ENCODE data around the gene NEB.
"Not testable (repeated sequence)": the region's sequence is repeated elsewhere in the genome, so short reads cannot be mapped to it uniquely, and the experiment has no call there.

The NEB gene

GRCh38 chr2:151728804-151729414 is 5.4 kb downstream of the NEB start:
- Mint-ChIP-seq H3K4me1 (ENCODE audit: low read depth) (peaks cover 9% of the 10 kb centered on the region), H3K4me3 (no peak overlapping the region), H3K27me3 (no peaks in the 10 kb centered on the region), H3K27ac (no peak overlapping the region), H3K9me3 (no peaks in the 10 kb centered on the region), H3K36me3 (ENCODE audit: low read depth) (no peaks in the 10 kb centered on the region)

DNA sequence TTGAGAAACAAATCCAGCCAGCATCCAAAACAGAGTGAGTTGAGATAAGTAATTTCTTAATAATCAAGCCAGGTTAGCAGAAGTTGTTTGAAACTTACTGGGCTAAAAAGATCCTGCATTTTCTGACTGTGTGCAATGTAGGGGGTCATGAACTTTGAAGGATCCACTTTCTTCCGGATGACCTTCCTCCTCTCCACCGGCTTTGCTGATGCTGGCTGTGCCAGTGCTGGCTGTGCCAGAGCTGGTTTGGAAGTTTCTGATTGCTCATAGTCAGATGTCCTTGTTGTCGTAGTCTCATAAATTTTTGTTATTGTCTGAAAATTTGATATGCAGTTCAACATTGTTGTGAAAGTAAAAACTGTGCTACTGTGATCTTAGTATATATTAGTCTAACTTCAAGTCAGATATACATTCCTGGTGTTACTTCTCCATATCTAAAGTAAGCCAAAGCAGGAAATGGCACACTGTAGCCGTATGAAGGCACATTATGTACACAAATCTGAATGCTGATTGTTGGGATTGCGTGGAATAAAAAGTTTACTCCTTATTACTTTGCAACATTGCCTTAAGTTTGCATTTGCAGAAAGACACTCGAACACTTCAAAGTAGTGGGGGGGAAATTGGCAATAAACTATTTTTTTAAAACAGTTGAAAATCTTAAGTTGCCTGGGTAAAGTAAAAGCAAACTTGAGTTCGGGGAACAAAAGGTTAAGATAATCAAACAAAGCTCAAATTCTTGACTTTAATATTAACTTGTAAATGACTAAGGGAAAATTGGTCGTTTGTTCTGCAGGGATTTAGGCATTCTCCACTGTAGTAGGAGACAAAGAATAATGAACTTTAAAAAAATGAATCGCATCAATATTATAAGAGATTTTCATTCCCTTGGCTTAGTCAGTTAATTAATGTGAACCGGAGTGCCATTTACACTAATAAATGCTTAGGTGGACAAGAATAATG is 6.4 kb downstream of the NEB start:
- Mint-ChIP-seq H3K27me3 (no peaks in the 10 kb centered on the region), H3K36me3 (ENCODE audit: low read depth) (no peaks in the 10 kb centered on the region), H3K9me3 (no peaks in the 10 kb centered on the region)

DNA sequence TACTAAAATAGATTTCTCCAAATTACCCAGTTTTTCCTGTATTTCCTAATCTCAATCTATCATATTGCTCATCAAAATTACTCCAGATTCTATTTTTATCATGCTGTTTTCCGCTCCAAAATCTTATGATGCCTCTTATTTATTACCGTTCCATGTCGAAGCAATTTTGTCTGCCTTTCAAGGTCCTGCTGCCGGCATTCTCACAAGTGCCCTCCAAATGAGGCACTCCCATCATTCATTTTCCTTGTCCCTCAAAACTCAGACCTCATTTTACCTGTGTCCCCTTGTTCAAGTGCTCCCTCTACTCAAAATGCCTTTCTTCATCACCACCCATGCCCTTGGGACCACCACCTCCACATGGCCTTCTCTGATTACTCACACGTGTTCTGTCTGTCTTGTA is 13.1 kb downstream of the NEB start:
- H3K4me1 Mint-ChIP-seq (ENCODE audit: low read depth): no peaks in the 10 kb centered on the region
- no peak overlapping the region for H3K4me3 Mint-ChIP-seq
- no peaks in the 10 kb centered on the region for H3K27me3 Mint-ChIP-seq
- no peaks in the 10 kb centered on the region for H3K9me3 Mint-ChIP-seq
- H3K27ac Mint-ChIP-seq: no peak overlapping the region
- no peaks in the 10 kb centered on the region for H3K36me3 Mint-ChIP-seq (ENCODE audit: low read depth)

More for the DNA sequence above, 6.4 kb downstream of the NEB start:
- H3K4me3 Mint-ChIP-seq: no peak overlapping the region
- peaks cover 9% of the 10 kb centered on the region for H3K4me1 Mint-ChIP-seq (ENCODE audit: low read depth)
- H3K27ac Mint-ChIP-seq: no peak overlapping the region

DNA sequence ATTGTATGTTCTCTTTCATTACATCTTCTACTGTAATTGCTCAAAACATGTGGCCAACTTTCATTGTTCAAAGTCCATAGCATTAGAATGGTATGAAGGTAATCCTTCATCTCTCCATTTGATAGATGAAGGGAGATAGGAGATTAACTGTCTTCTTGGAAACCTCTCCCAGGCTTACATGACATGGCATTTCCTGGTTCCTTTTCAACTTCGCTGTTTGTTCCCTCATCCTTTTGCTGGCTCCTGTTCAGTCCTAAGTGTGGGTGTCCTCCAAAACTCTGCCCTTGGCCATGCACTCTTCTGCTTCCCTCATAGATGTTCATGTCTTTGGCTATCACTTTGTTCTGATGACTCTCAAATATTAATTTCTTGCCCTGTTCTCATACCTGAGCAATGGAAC is 13.8 kb downstream of the NEB start:
- no peak overlapping the region for H3K27ac Mint-ChIP-seq
- no peaks in the 10 kb centered on the region for H3K27me3 Mint-ChIP-seq
- H3K9me3 Mint-ChIP-seq: no peaks in the 10 kb centered on the region
- H3K4me3 Mint-ChIP-seq: no peak overlapping the region
- no peaks in the 10 kb centered on the region for H3K36me3 Mint-ChIP-seq (ENCODE audit: low read depth)
- no peaks in the 10 kb centered on the region for H3K4me1 Mint-ChIP-seq (ENCODE audit: low read depth)

DNA sequence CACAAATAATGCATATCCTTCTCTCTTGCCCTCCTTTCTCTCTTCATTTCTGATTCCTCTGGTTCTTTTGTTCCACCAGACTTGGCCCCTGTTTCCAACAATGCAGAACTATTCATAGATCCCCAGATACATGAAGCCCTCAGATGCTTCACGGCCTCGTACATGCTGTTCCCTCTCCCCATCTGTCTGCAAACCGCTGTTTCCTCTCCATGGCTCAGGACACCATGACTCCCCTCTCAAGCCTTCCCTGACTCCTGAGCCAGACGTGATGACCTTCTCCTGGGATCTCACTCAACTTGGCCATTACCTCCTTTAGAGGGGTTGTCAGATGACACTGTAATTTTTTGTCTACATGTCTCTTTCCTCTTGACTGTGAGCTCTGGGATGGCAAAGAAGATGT is 15.5 kb downstream of the NEB start:
- no peaks in the 10 kb centered on the region for H3K36me3 Mint-ChIP-seq (ENCODE audit: low read depth)
- H3K4me1 Mint-ChIP-seq (ENCODE audit: low read depth): no peaks in the 10 kb centered on the region
- no peak overlapping the region for H3K4me3 Mint-ChIP-seq
- H3K9me3 Mint-ChIP-seq: no peaks in the 10 kb centered on the region
- H3K27ac Mint-ChIP-seq: no peak overlapping the region
- H3K27me3 Mint-ChIP-seq: no peaks in the 10 kb centered on the region

DNA sequence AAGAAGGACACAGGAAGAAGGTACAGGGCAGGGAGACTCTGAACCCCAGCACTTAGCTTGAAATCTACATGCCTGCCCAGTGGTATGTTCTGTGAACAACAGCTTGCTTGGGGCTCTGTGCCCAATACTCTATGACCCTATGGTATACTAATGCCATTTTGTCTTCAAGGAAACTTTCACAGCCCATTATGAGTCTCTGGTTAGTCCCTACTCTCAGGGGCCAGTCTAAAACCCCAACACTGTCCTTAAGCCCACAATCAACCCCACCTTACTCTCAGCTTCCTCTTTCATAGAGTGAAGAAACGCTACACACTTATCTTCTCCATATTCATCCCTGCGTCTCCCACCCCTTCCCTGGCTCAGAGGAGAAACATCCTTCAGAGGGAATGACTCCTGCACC is 16.0 kb downstream of the NEB start:
- no peaks in the 10 kb centered on the region for H3K4me1 Mint-ChIP-seq (ENCODE audit: low read depth)
- no peaks in the 10 kb centered on the region for H3K9me3 Mint-ChIP-seq
- no peak overlapping the region for H3K27ac Mint-ChIP-seq
- H3K36me3 Mint-ChIP-seq (ENCODE audit: low read depth): no peaks in the 10 kb centered on the region
- no peaks in the 10 kb centered on the region for H3K27me3 Mint-ChIP-seq
- H3K4me3 Mint-ChIP-seq: no peak overlapping the region

DNA sequence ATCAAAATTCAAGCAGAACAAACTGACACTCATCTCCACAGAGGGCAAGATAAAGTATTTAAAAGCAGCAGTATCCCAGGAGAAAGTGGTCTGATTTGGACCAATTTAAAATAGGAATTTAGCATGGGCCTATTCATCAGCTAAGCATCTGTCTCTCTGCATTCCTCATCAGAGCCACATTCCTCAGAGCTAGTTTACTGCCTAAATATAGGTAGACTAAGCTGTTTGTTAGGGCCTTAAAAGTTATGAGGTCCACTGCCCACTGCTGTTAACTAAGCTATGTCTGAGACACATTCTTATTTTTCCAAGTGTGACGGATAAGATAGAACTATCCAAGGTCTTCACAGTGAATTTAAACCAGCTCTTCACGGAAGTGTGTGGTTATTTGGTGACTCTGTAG is 17.6 kb downstream of the NEB start:
- Mint-ChIP-seq H3K36me3 (ENCODE audit: low read depth) (no peaks in the 10 kb centered on the region), H3K4me1 (ENCODE audit: low read depth) (no peaks in the 10 kb centered on the region), H3K27ac (no peak overlapping the region), H3K9me3 (no peaks in the 10 kb centered on the region), H3K4me3 (no peak overlapping the region), H3K27me3 (no peaks in the 10 kb centered on the region)

GRCh38 chr2:151713291-151713903 is 20.9 kb downstream of the NEB start:
- Mint-ChIP-seq H3K9me3 (no peaks in the 10 kb centered on the region), H3K4me1 (ENCODE audit: low read depth) (no peaks in the 10 kb centered on the region), H3K4me3 (no peak overlapping the region), H3K27ac (no peak overlapping the region), H3K27me3 (no peaks in the 10 kb centered on the region), H3K36me3 (ENCODE audit: low read depth) (no peaks in the 10 kb centered on the region)

GRCh38 chr2:151711025-151711424 is 23.3 kb downstream of the NEB start:
- Mint-ChIP-seq H3K4me3 (no peak overlapping the region), H3K27ac (no peak overlapping the region), H3K27me3 (no peaks in the 10 kb centered on the region), H3K4me1 (ENCODE audit: low read depth) (no peaks in the 10 kb centered on the region), H3K36me3 (ENCODE audit: low read depth) (no peaks in the 10 kb centered on the region), H3K9me3 (no peaks in the 10 kb centered on the region)

GRCh38 chr2:151708788-151709187 is 25.5 kb downstream of the NEB start:
- no peak overlapping the region for H3K27ac Mint-ChIP-seq
- no peaks in the 10 kb centered on the region for H3K36me3 Mint-ChIP-seq (ENCODE audit: low read depth)
- no peaks in the 10 kb centered on the region for H3K27me3 Mint-ChIP-seq
- no peak overlapping the region for H3K4me3 Mint-ChIP-seq
- H3K4me1 Mint-ChIP-seq (ENCODE audit: low read depth): no peaks in the 10 kb centered on the region
- H3K9me3 Mint-ChIP-seq: no peaks in the 10 kb centered on the region

- Mint-ChIP-seq H3K9me3 (no peaks in the 10 kb centered on the region), H3K36me3 (ENCODE audit: low read depth) (no peaks in the 10 kb centered on the region), H3K4me3 (no peak overlapping the region)
Measured at GRCh38 chr2:151707857-151708256, 26.4 kb downstream of the NEB start.

DNA sequence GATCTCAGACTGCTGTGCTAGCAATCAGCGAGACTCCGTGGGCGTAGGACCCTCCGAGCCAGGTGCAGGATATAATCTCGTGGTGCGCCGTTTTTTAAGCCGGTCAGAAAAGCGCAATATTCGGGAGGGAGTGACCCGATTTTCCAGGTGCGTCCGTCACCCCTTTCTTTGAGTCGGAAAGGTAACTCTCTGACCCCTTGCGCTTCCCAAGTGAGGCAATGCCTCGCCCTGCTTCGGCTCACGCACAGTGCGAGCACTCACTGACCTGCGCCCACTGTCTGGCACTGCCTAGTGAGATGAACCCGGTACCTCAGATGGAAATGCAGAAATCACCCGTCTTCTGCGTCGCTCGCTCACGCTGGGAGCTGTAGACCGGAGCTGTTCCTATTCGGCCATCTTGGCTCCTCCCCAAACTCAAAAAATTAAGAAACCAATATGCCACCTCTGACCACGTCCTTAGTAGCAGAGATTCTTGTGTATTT is 29.8 kb downstream of the NEB start:
- H3K36me3 Mint-ChIP-seq (ENCODE audit: low read depth); H3K4me1 Mint-ChIP-seq (ENCODE audit: low read depth); H3K9me3 Mint-ChIP-seq; H3K4me3 Mint-ChIP-seq; H3K27ac Mint-ChIP-seq; H3K27me3 Mint-ChIP-seq: not testable (repeated sequence)

More at GRCh38 chr2:151707857-151708256, 26.4 kb downstream of the NEB start:
- H3K27me3 Mint-ChIP-seq: no peaks in the 10 kb centered on the region
- H3K4me1 Mint-ChIP-seq (ENCODE audit: low read depth): no peaks in the 10 kb centered on the region
- H3K27ac Mint-ChIP-seq: no peak overlapping the region

DNA sequence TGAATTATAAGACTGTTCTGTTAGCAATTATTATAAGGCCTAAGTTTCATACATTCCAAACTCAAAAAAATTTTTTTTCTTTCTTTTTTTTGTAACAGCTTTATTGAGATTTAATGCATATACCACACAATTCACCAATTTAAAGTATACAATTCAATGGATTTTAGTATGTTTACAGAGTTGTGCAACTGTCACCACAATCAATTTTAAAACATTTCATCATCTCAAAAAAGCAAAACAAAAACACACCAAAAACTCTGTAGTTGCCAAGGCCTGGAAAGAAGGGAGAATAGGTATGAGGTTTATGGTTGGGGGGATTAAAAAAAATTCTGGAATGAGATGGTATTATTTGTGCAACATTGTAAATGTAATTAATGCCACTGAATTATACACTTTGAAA is 36.1 kb downstream of the NEB start:
- H3K9me3 Mint-ChIP-seq; H3K4me3 Mint-ChIP-seq; H3K36me3 Mint-ChIP-seq (ENCODE audit: low read depth); H3K4me1 Mint-ChIP-seq (ENCODE audit: low read depth); H3K27me3 Mint-ChIP-seq; H3K27ac Mint-ChIP-seq: not testable (repeated sequence)

DNA sequence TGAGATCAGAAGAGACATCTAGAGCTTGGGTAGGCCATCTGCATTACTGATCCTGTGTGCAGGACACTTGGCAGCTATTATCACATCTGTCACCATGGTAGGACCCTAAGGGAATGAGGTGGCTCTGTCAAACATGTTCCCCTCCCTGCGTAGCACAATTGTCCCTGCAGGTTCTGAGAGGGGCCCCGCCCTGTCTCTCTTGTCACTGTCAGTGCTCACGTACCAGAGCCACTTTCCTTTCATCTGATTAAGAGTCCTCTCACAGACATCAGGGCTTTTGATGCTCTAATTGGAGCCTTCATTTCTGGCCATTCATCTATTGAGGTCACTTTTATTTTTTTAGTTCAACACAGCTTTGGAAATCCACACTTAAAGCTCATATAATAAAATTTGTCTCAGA is 38.5 kb downstream of the NEB start:
- Mint-ChIP-seq H3K27me3 (no peaks in the 10 kb centered on the region), H3K4me3 (no peak overlapping the region), H3K27ac (no peak overlapping the region), H3K36me3 (ENCODE audit: low read depth) (no peaks in the 10 kb centered on the region), H3K4me1 (ENCODE audit: low read depth) (no peaks in the 10 kb centered on the region), H3K9me3 (no peaks in the 10 kb centered on the region)

GRCh38 chr2:151691631-151692030 is 42.6 kb downstream of the NEB start:
- Mint-ChIP-seq H3K4me3 (no peak overlapping the region), H3K27me3 (no peaks in the 10 kb centered on the region), H3K4me1 (ENCODE audit: low read depth) (no peaks in the 10 kb centered on the region), H3K27ac (no peak overlapping the region), H3K9me3 (no peaks in the 10 kb centered on the region), H3K36me3 (ENCODE audit: low read depth) (no peaks in the 10 kb centered on the region)
